HG03565 (cell line): ENCODE measurements around the gene AUNIP.
A peak's percentile ranks its signal among the peaks of the same experiment; 100 is the strongest.

Experiments used
- ATAC-seq: cut with Tn5 transposase; IDR thresholded peaks from one replicate; pipeline ENCODE4 v1.9.1; 2021; ENCODE audit warnings: mild to moderate bottlenecking, moderate library complexity; ENCODE audit not compliant: unreplicated experiment

AUNIP gene

GRCh38 chr1:25833158-25833557 is 26.1 kb downstream of the AUNIP start:
- ATAC-seq = no peak

GRCh38 chr1:25832336-25833037 is 26.8 kb downstream of the AUNIP start:
- no peak for ATAC-seq

GRCh38 chr1:25831569-25832196 is 27.6 kb downstream of the AUNIP start:
- ATAC-seq = no peak

GRCh38 chr1:25829046-25829445 is 30.2 kb downstream of the AUNIP start:
- no peak for ATAC-seq

GRCh38 chr1:25828491-25828890 is 30.8 kb downstream of the AUNIP start:
- ATAC-seq = no peak

- ATAC-seq = no peak
Measured at GRCh38 chr1:25826571-25826970, 32.7 kb downstream of the AUNIP start.

- ATAC-seq = no peak
Measured at GRCh38 chr1:25825605-25826004, 33.7 kb downstream of the AUNIP start.

- ATAC-seq = no peak
Measured at GRCh38 chr1:25821630-25822091, 37.6 kb downstream of the AUNIP start.

- no peak for ATAC-seq
Measured at GRCh38 chr1:25821112-25821476, 38.2 kb downstream of the AUNIP start.

- peak; percentile 37 for ATAC-seq
Measured at GRCh38 chr1:25820247-25821111, 38.8 kb downstream of the AUNIP start.

GRCh38 chr1:25819491-25820246 is 39.6 kb downstream of the AUNIP start, which contains the start of gene MTFR1L:
Gene MTFR1L (plus strand): TSS chr1:25819954. CDS start chr1:25823105, 3,151 bp downstream.
- peak; percentile 71 for ATAC-seq

GRCh38 chr1:25818569-25818968 is 40.7 kb downstream of the AUNIP start:
- no peak for ATAC-seq

- no peak for ATAC-seq
Measured at GRCh38 chr1:25817840-25818501, 41.3 kb downstream of the AUNIP start.

GRCh38 chr1:25816112-25816718 is 43.0 kb downstream of the AUNIP start:
- no peak for ATAC-seq

GRCh38 chr1:25815208-25816111 is 43.8 kb downstream of the AUNIP start:
- ATAC-seq = no peak

GRCh38 chr1:25814549-25815087 is 44.6 kb downstream of the AUNIP start:
- no peak for ATAC-seq

GRCh38 chr1:25813734-25814471 is 45.4 kb downstream of the AUNIP start:
- ATAC-seq = no peak
